HuH-7.5 (cell line): ENCODE data around the gene MIPOL1.
A peak's percentile ranks its signal among the peaks of the same experiment; 100 is the strongest.
"Not testable (repeated sequence)": the region's sequence is repeated elsewhere in the genome, so short reads cannot be mapped to it uniquely, and the experiment has no call there.

Experiments used
- DNase-seq: peaks from one replicate; pipeline ENCODE4 v3.0.0; 2011; ENCODE audit warnings: low spot score

The MIPOL1 gene

GRCh38 chr14:37284760-37285159, 87.0 kb downstream of the MIPOL1 start:
- DNase-seq: no peak

GRCh38 chr14:37285220-37285619, 87.5 kb downstream of the MIPOL1 start:
- DNase-seq: no peak

GRCh38 chr14:37289688-37290087, 92.0 kb downstream of the MIPOL1 start:
- no peak for DNase-seq

- not testable (repeated sequence) for DNase-seq
Observed at GRCh38 chr14:37295262-37295661, 97.5 kb downstream of the MIPOL1 start.

GRCh38 chr14:37311252-37311651, 113.5 kb downstream of the MIPOL1 start:
- no peak for DNase-seq

GRCh38 chr14:37318938-37319337, 121.2 kb downstream of the MIPOL1 start:
- no peak for DNase-seq

- no peak for DNase-seq
Observed at GRCh38 chr14:37320106-37320505, 122.4 kb downstream of the MIPOL1 start.

- DNase-seq: no peak
Observed at GRCh38 chr14:37325332-37325731, 127.6 kb downstream of the MIPOL1 start.

GRCh38 chr14:37326434-37326833, 128.7 kb downstream of the MIPOL1 start:
- no peak for DNase-seq

- DNase-seq: not testable (repeated sequence)
Observed at GRCh38 chr14:37327933-37328332, 130.2 kb downstream of the MIPOL1 start.

GRCh38 chr14:37328673-37329072, 130.9 kb downstream of the MIPOL1 start:
- DNase-seq: no peak

GRCh38 chr14:37329189-37330001, 131.7 kb downstream of the MIPOL1 start:
- DNase-seq: no peak

GRCh38 chr14:37330910-37331309, 133.2 kb downstream of the MIPOL1 start:
- DNase-seq: no peak

- no peak for DNase-seq
Observed at GRCh38 chr14:37340353-37340752, 142.6 kb downstream of the MIPOL1 start.

- no peak for DNase-seq
Observed at GRCh38 chr14:37343307-37344094, 145.8 kb downstream of the MIPOL1 start.

- no peak for DNase-seq
Observed at GRCh38 chr14:37363661-37364060, 165.9 kb downstream of the MIPOL1 start.

GRCh38 chr14:37369425-37369824, 171.7 kb downstream of the MIPOL1 start:
- no peak for DNase-seq

GRCh38 chr14:37375566-37375965, 177.8 kb downstream of the MIPOL1 start:
- DNase-seq: no peak

GRCh38 chr14:37376944-37377609, 179.3 kb downstream of the MIPOL1 start:
- DNase-seq: no peak

- DNase-seq: peak; percentile 2
Observed at GRCh38 chr14:37384870-37385596, 187.3 kb downstream of the MIPOL1 start.

- not testable (repeated sequence) for DNase-seq
Observed at GRCh38 chr14:37397157-37397940, 199.6 kb downstream of the MIPOL1 start.
